HepG2 (cell line): Measurements from ENCODE around the gene CHST10. TPM values are rescaled to one million over a fixed set of nuclear protein-coding genes. Genes with fewer than 3 reads are reported as not detected.

ENCODE experiments used
- ATAC-seq: fragments of 200-7000 bp; cut with Tn5 transposase; 3 replicates; pipeline ENCODE4 v1.9.1; 2020; ENCODE audit warnings: mild to moderate bottlenecking, moderate library complexity
- BruUV-seq: library from RNA; stranded (reverse); fragments of 400-500 nt; replicated peaks from 2 replicates; lab custom pipeline; 2021; lab: Mats Ljungman, UMichigan
- CTCF ChIA-PET: fragments of 300-600 bp; formaldehyde crosslinking; extraction: SDS; loops from one replicate; lab custom pipeline; 2021; ENCODE audit warnings: low total read pairs, inconsistent platforms, low intra/inter-chr PET ratio; lab: Yijun Ruan, JAX
- POLR2A ChIA-PET: fragments of 350-600 bp; sonication (Branson Sonifier 250); formaldehyde crosslinking; loops from one replicate; lab custom pipeline; 2020; ENCODE audit warnings: antibody characterized with exemption, inconsistent platforms; lab: Yijun Ruan, JAX
- DNase-seq: peaks from one replicate; pipeline ENCODE4 v3.0.0-alpha.2; 2015; ENCODE audit warnings: low spot score
- FAIRE-seq: peaks from 3 replicates; lab custom pipeline; 2011; peaks lifted over from hg19 to GRCh38; lab: Jason Lieb, UNC
- H2AFZ ChIP-seq: one replicate; pipeline ENCODE4 v1.6.1; 2011; ENCODE audit warnings: low read length, inconsistent platforms
- H3K27ac ChIP-seq: fragments of 300-600 bp; 3 replicates; pipeline ENCODE4 v1.8.0; 2011; ENCODE audit warnings: mixed run types, mild to moderate bottlenecking, mixed read lengths, low read length, inconsistent platforms; ENCODE audit not compliant: insufficient read depth; ENCODE audit errors: extremely low read length
- H3K27me3 ChIP-seq, 2 experiments: fragments of 200-600 bp in 1 of 2; 2 replicates in 1 of 2; 3 replicates in 1 of 2; pipeline versions ENCODE4 v1.6.0 to v1.8.0; 2011; ENCODE audit warnings: low read length in 2 of 2, mild to moderate bottlenecking in 2 of 2, moderate library complexity in 2 of 2, inconsistent platforms in 1 of 2; ENCODE audit not compliant: insufficient read depth in 2 of 2, control insufficient read depth in 1 of 2
- H3K36me3 ChIP-seq, 2 experiments: fragments of 200-600 bp in 1 of 2; replicated peaks in 1 of 2; 2 replicates in 1 of 2; 3 replicates in 1 of 2; pipeline versions ENCODE4 v1.5.1 to v1.8.0; 2011; ENCODE audit warnings: low read length in 2 of 2, inconsistent platforms in 1 of 2; ENCODE audit not compliant: insufficient read depth in 2 of 2, control insufficient read depth in 1 of 2
- H3K4me1 ChIP-seq: 2 replicates; pipeline ENCODE4 v1.5.1; 2012; ENCODE audit warnings: low read length, inconsistent platforms; ENCODE audit not compliant: insufficient read depth
- H3K4me2 ChIP-seq: 2 replicates; pipeline ENCODE4 v1.6.0; 2011; ENCODE audit warnings: low read depth, low read length, inconsistent platforms
- H3K4me3 ChIP-seq, 3 experiments: fragments of 200-600 bp in 1 of 3; sonication (generic), shearing (Covaris generic) in 1 of 3; replicated peaks in 1 of 3; 2 replicates each; pipeline ENCODE4 v1.5.1; 2011 to 2016; ENCODE audit warnings: low read length in 3 of 3, inconsistent platforms in 2 of 3, low read depth in 2 of 3, mild to moderate bottlenecking in 2 of 3, control low read depth in 1 of 3, mixed read lengths in 1 of 3; ENCODE audit not compliant: insufficient read depth in 1 of 3
- H3K79me2 ChIP-seq: one replicate; pipeline ENCODE4 v1.6.1; 2011; ENCODE audit warnings: low read length, inconsistent platforms; ENCODE audit not compliant: insufficient read depth
- H3K9ac ChIP-seq: 2 replicates; pipeline ENCODE4 v1.6.0; 2011; ENCODE audit warnings: mild to moderate bottlenecking, low read depth, low read length, inconsistent platforms; ENCODE audit not compliant: insufficient read depth
- H3K9me3 ChIP-seq: 2 replicates; pipeline ENCODE4 v1.5.1; 2012; ENCODE audit warnings: mild to moderate bottlenecking, low read length
- H4K20me1 ChIP-seq: 2 replicates; pipeline ENCODE4 v1.6.0; 2011; ENCODE audit warnings: inconsistent platforms, mild to moderate bottlenecking, low read length, moderate library complexity; ENCODE audit not compliant: insufficient read depth
- SMC3 ChIP-seq: IDR thresholded peaks from 2 replicates; pipeline ENCODE4 v1.6.1; 2011; ENCODE audit warnings: low read length, improper control_type of control experiment
- XRCC5 ChIP-seq: fragments of 200-400 bp; formaldehyde crosslinking; optimal IDR thresholded peaks from 2 replicates; pipeline ENCODE3; 2017; ENCODE audit warnings: mild to moderate bottlenecking, low read length
- WGBS: methylation state at CpG from one replicate; pipeline ENCODE4 v1.1.6; 2017; ENCODE audit warnings: low lambda C conversion rate; 5-methylcytosine and 5-hydroxymethylcytosine counted together
- in situ Hi-C: cut with HindIII; loops from 2 replicates; pipeline ENCODE4 v1.10.0; 2017; ENCODE audit warnings: low pct_unique_long_range_greater_than_20kb; ENCODE audit not compliant: extremely low pct_ligation_motif_present
- intact Hi-C: fragments of 100-400 bp; cut with micrococcal nuclease; formaldehyde crosslinking; loops from one replicate; pipeline ENCODE4 v1.10.0; 2022; ENCODE audit not compliant: unreplicated experiment
- polyA plus RNA-seq, 8 experiments: library from polyadenylated mRNA; depleted of rRNA in 3 of 8; stranded (reverse) in 7 of 8; unstranded in 1 of 8; fragments of >200 nt; fragmentation: Illumina TruSeq in 4 of 8; extraction: Trizol in 4 of 8; gene quantifications; 2 replicates each; pipeline versions ENCODE4 v1.2.1 to v1.2.3, GENCODE V29; 2011 to 2016; ENCODE audit warnings: low read depth in 4 of 8, missing spikeins in 1 of 8, mixed read lengths in 1 of 8; ENCODE audit not compliant: insufficient read depth in 1 of 8
- total RNA-seq, 5 experiments: library from RNA; depleted of rRNA; stranded (reverse); fragments of >200 nt; fragmentation: Illumina TruSeq; extraction: Trizol; gene quantifications; 2 replicates each; pipeline ENCODE4 v1.2.3, GENCODE V29; 2016; ENCODE audit warnings: low read depth in 1 of 5
- TF ChIP-seq, protein P1 (sequence below): sonication (generic); formaldehyde crosslinking; IDR thresholded peaks from 2 replicates; pipeline ENCODE4 v1.5.0; 2020; ENCODE audit warnings: mild to moderate bottlenecking, missing genetic modification reagents, moderate library complexity
- TF ChIP-seq, protein P2 (sequence below): sonication (generic); formaldehyde crosslinking; IDR thresholded peaks from 2 replicates; pipeline ENCODE4 v1.5.1; 2020; ENCODE audit warnings: missing genetic modification reagents, mild to moderate bottlenecking, borderline replicate concordance

The CHST10 gene
- total and polyA plus RNA-seq, 2 of the 13 experiments (the other 11 are each of a cell fraction or from before 2014, with no cell fraction given): 10.5 to 14.2 TPM

DNA sequence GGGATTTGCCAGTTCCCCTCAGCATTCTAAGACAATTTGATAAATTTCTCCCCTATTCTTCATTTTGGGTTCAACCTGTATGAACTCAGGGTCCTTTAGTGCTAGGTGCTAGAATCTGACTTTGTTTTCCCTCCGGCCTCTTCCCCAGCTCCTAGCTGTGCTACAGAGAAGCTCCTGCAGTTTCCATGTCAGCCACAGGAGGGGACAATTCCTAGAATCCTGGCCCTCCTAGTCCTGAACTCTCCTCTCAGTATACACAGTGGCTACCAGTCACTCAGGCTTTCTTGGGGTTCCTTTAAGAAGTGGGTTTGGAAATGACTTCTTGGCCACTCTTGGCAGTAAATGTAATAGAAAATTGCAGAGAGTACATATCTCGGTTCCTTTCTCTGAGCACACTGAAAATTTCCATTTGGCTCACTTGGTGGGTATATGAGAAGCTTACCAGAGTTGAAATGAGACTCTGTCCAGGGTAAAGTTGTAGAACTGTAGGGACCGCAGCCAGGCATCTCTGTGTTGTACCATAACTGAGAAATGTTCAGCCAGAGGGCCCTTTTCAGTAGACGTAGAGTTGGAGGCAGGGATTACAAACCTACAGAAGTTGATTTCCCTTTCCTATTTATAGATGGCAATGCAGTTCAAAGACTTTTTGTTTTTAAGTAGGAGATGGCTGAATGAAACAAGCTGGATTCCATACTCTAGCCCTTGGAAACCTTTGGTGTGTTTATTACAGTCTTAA is 5.0 kb upstream of the CHST10 start:
- DNase-seq: peak; percentile 50

More for the DNA sequence above, 5.0 kb upstream of the CHST10 start:
- in situ Hi-C loops (no loop called here), intact Hi-C loops (no loop called here)
- TF ChIP-seq, protein P1, sequence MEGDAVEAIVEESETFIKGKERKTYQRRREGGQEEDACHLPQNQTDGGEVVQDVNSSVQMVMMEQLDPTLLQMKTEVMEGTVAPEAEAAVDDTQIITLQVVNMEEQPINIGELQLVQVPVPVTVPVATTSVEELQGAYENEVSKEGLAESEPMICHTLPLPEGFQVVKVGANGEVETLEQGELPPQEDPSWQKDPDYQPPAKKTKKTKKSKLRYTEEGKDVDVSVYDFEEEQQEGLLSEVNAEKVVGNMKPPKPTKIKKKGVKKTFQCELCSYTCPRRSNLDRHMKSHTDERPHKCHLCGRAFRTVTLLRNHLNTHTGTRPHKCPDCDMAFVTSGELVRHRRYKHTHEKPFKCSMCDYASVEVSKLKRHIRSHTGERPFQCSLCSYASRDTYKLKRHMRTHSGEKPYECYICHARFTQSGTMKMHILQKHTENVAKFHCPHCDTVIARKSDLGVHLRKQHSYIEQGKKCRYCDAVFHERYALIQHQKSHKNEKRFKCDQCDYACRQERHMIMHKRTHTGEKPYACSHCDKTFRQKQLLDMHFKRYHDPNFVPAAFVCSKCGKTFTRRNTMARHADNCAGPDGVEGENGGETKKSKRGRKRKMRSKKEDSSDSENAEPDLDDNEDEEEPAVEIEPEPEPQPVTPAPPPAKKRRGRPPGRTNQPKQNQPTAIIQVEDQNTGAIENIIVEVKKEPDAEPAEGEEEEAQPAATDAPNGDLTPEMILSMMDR (CRISPR knock-in tag): peak; percentile 67
- TF ChIP-seq XRCC5 (peak; percentile 48), SMC3 (peak; percentile 37; the same call in 1 of the 2 replicates)
- TF ChIP-seq, protein P2, sequence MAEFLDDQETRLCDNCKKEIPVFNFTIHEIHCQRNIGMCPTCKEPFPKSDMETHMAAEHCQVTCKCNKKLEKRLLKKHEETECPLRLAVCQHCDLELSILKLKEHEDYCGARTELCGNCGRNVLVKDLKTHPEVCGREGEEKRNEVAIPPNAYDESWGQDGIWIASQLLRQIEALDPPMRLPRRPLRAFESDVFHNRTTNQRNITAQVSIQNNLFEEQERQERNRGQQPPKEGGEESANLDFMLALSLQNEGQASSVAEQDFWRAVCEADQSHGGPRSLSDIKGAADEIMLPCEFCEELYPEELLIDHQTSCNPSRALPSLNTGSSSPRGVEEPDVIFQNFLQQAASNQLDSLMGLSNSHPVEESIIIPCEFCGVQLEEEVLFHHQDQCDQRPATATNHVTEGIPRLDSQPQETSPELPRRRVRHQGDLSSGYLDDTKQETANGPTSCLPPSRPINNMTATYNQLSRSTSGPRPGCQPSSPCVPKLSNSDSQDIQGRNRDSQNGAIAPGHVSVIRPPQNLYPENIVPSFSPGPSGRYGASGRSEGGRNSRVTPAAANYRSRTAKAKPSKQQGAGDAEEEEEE (CRISPR knock-in tag): no peak
- Histone ChIP-seq H3K9me3 (no peaks in the 10 kb centered on the region), H3K4me2 (no peak overlapping the region), H3K27me3 (peaks cover 0 to 5% of the 10 kb centered on the region in 2 experiments; a peak in 1 of 5 replicates), H4K20me1 (no peaks in the 10 kb centered on the region), H3K4me3 (no peak overlapping the region), H3K36me3 (no peaks in the 10 kb centered on the region), H3K27ac (no peak overlapping the region), H3K79me2 (no peaks in the 10 kb centered on the region), H3K9ac (no peak overlapping the region), H2AFZ (no peak overlapping the region), H3K4me1 (peaks cover 11% of the 10 kb centered on the region)
- ATAC-seq (peak; percentile 94), FAIRE-seq (peak; percentile 81)
- ChIA-PET POLR2A (interaction anchor here (0.6 kb wide), 1 partner anchor 141 kb away, joined by 3 read pairs; the partner anchor contains the start of gene PDCL3), CTCF (no interaction called here)
- WGBS: 28% methylated on average over 4 of the region's 4 CpGs
- no TSS peak for BruUV-seq
